GM06990 (cell line): ENCODE measurements around the gene ALDH1L1.

Source experiments
- DNase-seq: peaks from one replicate; pipeline ENCODE4 v3.0.0-alpha.2; 2011; ENCODE audit not compliant: insufficient read length; ENCODE audit errors: extremely low read depth
- H3K27me3 ChIP-seq: replicated peaks from 2 replicates; pipeline ENCODE4 v1.6.0; 2011; ENCODE audit warnings: low read length; ENCODE audit not compliant: control insufficient read depth, insufficient read depth
- H3K36me3 ChIP-seq: 2 replicates; pipeline ENCODE4 v1.5.1; 2011; ENCODE audit warnings: low read length; ENCODE audit not compliant: control insufficient read depth, insufficient read depth
- H3K4me3 ChIP-seq: replicated peaks from 2 replicates; pipeline ENCODE4 v1.5.1; 2011; ENCODE audit warnings: low read depth, mild to moderate bottlenecking, control low read depth, low read length
- TF ChIP-seq, protein P1 (sequence below): IDR thresholded peaks from 2 replicates; pipeline ENCODE4 v1.5.1; 2011; ENCODE audit warnings: low read length, control low read depth, mild to moderate bottlenecking, inconsistent platforms; ENCODE audit not compliant: insufficient read depth, poor library complexity, severe bottlenecking

ALDH1L1 gene

DNA sequence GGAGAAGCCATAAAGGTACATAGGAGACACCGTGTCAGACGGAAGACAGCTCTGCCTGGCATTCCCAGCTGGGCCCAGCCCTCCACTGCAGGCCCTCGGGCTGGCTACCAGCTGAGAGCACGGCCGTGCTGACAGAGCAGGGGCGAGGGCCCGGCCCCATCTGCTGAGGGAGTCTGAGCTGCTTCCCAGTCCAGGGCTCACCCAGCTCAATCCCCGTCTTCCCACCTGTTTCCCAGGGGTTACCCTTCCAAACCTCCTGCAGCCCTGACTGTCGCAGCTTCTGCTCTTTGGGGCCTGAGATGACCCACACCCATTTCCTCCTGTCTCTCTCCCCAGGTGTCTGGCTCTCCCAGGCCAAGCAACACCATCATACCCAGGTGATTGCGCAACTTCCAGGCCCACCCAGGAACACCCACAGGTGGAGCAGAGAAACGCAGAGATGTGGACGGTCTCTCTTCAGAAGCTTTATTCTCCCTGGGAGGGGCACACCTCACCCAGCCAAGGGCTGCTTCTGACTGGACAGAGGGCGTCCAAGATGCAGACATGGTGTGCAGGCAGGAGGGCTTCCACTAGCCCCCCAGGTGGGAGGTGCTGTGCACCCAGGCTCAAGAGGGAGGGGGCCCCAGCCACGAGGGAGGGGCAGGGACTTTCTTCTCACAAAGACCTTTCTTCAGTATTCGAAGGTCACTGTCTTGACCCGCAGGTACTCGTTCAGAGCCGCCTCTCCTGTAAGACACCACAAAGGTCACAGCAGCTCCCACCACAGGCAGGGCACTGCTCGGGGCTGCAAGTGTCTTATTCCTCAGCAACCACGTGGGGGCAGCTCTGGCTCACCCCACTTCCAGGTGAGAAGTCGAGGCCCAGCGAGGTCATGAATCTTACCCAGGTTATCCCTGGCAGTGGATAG lies 77.0 kb downstream of the ALDH1L1 start:
- no peak for DNase-seq
- H3K4me3 ChIP-seq, result no peak overlapping the region
- TF ChIP-seq, protein P1, sequence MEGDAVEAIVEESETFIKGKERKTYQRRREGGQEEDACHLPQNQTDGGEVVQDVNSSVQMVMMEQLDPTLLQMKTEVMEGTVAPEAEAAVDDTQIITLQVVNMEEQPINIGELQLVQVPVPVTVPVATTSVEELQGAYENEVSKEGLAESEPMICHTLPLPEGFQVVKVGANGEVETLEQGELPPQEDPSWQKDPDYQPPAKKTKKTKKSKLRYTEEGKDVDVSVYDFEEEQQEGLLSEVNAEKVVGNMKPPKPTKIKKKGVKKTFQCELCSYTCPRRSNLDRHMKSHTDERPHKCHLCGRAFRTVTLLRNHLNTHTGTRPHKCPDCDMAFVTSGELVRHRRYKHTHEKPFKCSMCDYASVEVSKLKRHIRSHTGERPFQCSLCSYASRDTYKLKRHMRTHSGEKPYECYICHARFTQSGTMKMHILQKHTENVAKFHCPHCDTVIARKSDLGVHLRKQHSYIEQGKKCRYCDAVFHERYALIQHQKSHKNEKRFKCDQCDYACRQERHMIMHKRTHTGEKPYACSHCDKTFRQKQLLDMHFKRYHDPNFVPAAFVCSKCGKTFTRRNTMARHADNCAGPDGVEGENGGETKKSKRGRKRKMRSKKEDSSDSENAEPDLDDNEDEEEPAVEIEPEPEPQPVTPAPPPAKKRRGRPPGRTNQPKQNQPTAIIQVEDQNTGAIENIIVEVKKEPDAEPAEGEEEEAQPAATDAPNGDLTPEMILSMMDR, result peak; percentile 43
- H3K36me3 ChIP-seq, result no peaks in the 10 kb centered on the region
- no peaks in the 10 kb centered on the region for H3K27me3 ChIP-seq

- H3K36me3 ChIP-seq, result no peaks in the 10 kb centered on the region
- H3K4me3 ChIP-seq, result no peak overlapping the region
- DNase-seq, result no peak
- TF ChIP-seq, protein P1, result no peak
- no peaks in the 10 kb centered on the region for H3K27me3 ChIP-seq
Observed at GRCh38 chr3:126102530-126102951, 77.8 kb downstream of the ALDH1L1 start.

DNA sequence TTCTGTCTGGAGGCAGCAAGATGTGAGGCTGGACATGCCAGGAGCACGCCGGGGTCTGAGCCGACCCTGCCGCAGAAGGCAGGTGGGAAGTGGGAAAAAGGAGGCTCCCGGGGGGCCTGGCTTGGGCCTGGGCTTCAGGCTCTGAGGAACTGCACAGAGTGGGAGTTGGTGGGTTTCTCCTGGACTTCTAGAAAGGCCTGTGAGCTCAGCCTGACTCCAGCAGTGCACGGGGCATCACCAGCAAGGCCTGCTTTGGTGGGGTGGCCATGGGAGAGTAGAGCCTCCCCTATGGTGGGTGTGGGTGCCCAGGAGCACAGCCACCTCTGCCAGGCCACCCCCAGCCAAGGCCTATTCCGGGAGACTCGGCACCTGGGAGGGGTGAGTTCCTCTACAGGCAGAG lies 78.4 kb downstream of the ALDH1L1 start:
- Histone ChIP-seq H3K36me3 (no peaks in the 10 kb centered on the region), H3K4me3 (no peak overlapping the region), H3K27me3 (no peaks in the 10 kb centered on the region)
- no peak for DNase-seq
- TF ChIP-seq, protein P1, result no peak

DNA sequence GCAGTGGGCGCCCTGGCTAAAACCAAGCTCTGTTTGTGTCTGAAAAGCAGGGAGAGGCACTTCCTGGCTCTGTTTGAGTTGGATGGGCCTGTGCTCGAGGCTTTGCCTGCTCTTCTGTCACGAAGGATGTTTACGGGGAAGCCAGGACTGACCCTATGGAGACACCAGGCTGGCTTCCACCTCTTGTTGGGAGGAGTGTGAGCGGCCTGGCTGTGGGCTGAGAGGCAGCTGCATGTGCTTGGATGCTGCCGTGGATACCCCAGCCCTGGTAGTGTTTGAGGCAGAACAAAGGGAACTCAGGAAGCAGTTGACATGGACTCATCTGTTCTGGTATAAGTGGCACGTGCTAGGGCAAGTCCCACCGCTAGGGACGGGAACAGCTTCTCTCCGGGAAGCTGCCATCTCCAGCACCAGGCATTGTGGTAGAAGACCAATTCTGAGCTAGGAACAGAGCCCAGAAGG lies 78.8 kb downstream of the ALDH1L1 start:
- TF ChIP-seq, protein P1, result no peak
- no peaks in the 10 kb centered on the region for H3K36me3 ChIP-seq
- DNase-seq, result no peak

GRCh38 chr3:126100634-126101301 lies 79.6 kb downstream of the ALDH1L1 start:
- Histone ChIP-seq H3K4me3 (no peak overlapping the region), H3K36me3 (no peaks in the 10 kb centered on the region), H3K27me3 (no peaks in the 10 kb centered on the region)
- TF ChIP-seq, protein P1, result no peak
- no peak for DNase-seq

More for the DNA sequence above, 78.8 kb downstream of the ALDH1L1 start:
- Histone ChIP-seq H3K4me3 (no peak overlapping the region), H3K27me3 (no peaks in the 10 kb centered on the region)
